Activated CD4-positive, alpha-beta T cell treated with anti-CD3 and anti-CD28 coated beads for 36 hours (primary cell): ENCODE measurements around the gene OPA3. TPM values are rescaled to one million over a fixed set of nuclear protein-coding genes. Genes with fewer than 3 reads are reported as not detected.
A peak's percentile ranks its signal among the peaks of the same experiment; 100 is the strongest.

ENCODE experiments used
- ATAC-seq: fragments of 200-7000 bp; cut with Tn5 transposase; one replicate; pipeline ENCODE4 v1.10.0; 2021; ENCODE audit warnings: mild to moderate bottlenecking, moderate library complexity
- CTCF ChIA-PET: fragments of 350-600 bp; sonication (Branson Sonifier 250); formaldehyde crosslinking; loops from one replicate; lab custom pipeline; 2021; ENCODE audit warnings: antibody characterized with exemption; lab: Charles Lee
- POLR2A ChIA-PET: fragments of 350-600 bp; sonication (Branson Sonifier 250); formaldehyde crosslinking; loops from one replicate; lab custom pipeline; 2021; ENCODE audit warnings: antibody characterized with exemption, inconsistent platforms; lab: Charles Lee
- DNase-seq: peaks from one replicate; pipeline ENCODE4 v3.0.0-alpha.2; 2020
- H3K27ac Mint-ChIP-seq: one replicate; pipeline ENCODE4 v1.8.0; 2021; ENCODE audit warnings: mixed read lengths
- H3K27me3 Mint-ChIP-seq: one replicate; pipeline ENCODE4 v1.8.0; 2021; ENCODE audit warnings: mixed read lengths
- H3K36me3 Mint-ChIP-seq: one replicate; pipeline ENCODE4 v1.8.0; 2021; ENCODE audit warnings: low read depth, mixed read lengths
- H3K4me1 Mint-ChIP-seq: one replicate; pipeline ENCODE4 v1.8.0; 2021; ENCODE audit warnings: mixed read lengths
- H3K4me3 Mint-ChIP-seq: one replicate; pipeline ENCODE4 v1.8.0; 2021; ENCODE audit warnings: mild to moderate bottlenecking, moderate library complexity, mixed read lengths
- H3K9me3 Mint-ChIP-seq: one replicate; pipeline ENCODE4 v1.8.0; 2021; ENCODE audit warnings: low read depth, mixed read lengths
- intact Hi-C, 2 experiments: fragments of 100-400 bp; cut with DNase I in 1 of 2; cut with micrococcal nuclease in 1 of 2; formaldehyde crosslinking; loops; one replicate each; pipeline versions ENCODE4 v1.14.2 to v1.15.1; 2022 to 2024; cut with DNase I, micrococcal nuclease
- total RNA-seq, 2 experiments: library from RNA; stranded (reverse); gene quantifications; one replicate each; pipeline ENCODE4 v1.2.3, GENCODE V29; 2021

Gene OPA3
- total RNA-seq, 2 experiments from 2014 or later, result 13.8 to 14.4 TPM

- ChIA-PET CTCF (no interaction called here), POLR2A (no interaction called here)
- intact Hi-C loops, result loop anchor here in 1 of 2 experiments (1.0 kb wide), 1 partner anchor 65 kb away; no protein-coding TSS in a partner anchor
- Mint-ChIP-seq H3K4me3 (peak overlapping the region; percentile 31), H3K27ac (no peak overlapping the region), H3K4me1 (peaks cover 27% of the 10 kb centered on the region), H3K27me3 (peaks cover 21% of the 10 kb centered on the region), H3K36me3 (no peaks in the 10 kb centered on the region), H3K9me3 (no peaks in the 10 kb centered on the region)
- peak; percentile 39 for DNase-seq
- ATAC-seq, result no peak
Measured at GRCh38 chr19:45492627-45493470, 91.8 kb downstream of the OPA3 start.

GRCh38 chr19:45492137-45492626 lies 92.4 kb downstream of the OPA3 start:
- ATAC-seq (no peak), DNase-seq (no peak)
- Mint-ChIP-seq H3K27ac (no peak overlapping the region), H3K36me3 (no peaks in the 10 kb centered on the region), H3K4me3 (no peak overlapping the region), H3K4me1 (peaks cover 21% of the 10 kb centered on the region), H3K9me3 (no peaks in the 10 kb centered on the region), H3K27me3 (peaks cover 20% of the 10 kb centered on the region)
- POLR2A ChIA-PET, result no interaction called here
- intact Hi-C loops, result no loop called here
- CTCF ChIA-PET, result interaction anchor here (2.0 kb wide), 1 partner anchor 12 kb away, joined by 5 read pairs; no protein-coding TSS in a partner anchor

DNA sequence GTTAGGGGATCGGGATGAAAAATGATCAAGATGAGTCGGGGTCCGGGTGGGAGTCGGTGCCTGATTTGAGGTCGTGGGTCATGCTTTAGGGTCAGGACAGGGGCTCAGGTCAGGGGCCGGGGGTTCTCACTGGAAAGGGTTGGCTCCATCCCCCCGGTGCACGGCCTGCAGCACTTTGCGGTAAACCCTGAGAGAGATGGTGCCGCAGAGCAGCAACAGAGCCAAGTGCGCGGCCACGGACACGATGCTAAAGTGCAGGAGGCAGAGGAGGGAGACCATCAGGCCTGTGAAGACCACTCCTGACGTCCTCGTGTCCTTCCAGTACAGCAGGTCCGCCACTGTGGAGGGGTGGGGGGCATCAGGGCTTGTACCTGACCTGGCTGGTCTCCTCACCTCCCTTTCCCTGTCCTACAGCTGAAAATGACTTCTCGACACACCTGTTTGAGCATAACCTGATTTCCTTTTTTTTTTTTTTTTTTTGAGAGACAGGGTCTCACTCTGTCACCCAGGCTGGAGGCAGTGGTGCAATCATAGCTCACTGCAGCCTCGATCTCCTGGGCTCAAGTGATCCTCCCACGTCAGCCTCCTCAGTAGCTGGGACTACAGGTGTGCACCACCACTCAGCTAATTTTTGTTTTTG lies 95.3 kb downstream of the OPA3 start:
- POLR2A ChIA-PET, result no interaction called here
- Mint-ChIP-seq H3K27me3 (peaks cover 12% of the 10 kb centered on the region), H3K4me1 (peaks cover 23% of the 10 kb centered on the region), H3K27ac (no peak overlapping the region), H3K4me3 (no peak overlapping the region), H3K36me3 (no peaks in the 10 kb centered on the region), H3K9me3 (no peaks in the 10 kb centered on the region)
- DNase-seq, result no peak
- intact Hi-C loops, result no loop called here
- no peak for ATAC-seq
- CTCF ChIA-PET, result interaction anchor here (0.7 to 1.8 kb wide), 5 partner anchors 11 to 115 kb away, joined by 3 to 6 read pairs (median 3); no protein-coding TSS in a partner anchor

GRCh38 chr19:45488708-45489107 lies 95.9 kb downstream of the OPA3 start:
- ChIA-PET POLR2A (no interaction called here), CTCF (interaction anchor here (0.7 to 1.8 kb wide), 5 partner anchors 10 to 115 kb away, joined by 3 to 6 read pairs (median 3); no protein-coding TSS in a partner anchor)
- ATAC-seq (no peak), DNase-seq (no peak)
- intact Hi-C loops, result no loop called here
- Mint-ChIP-seq H3K27me3 (peaks cover 12% of the 10 kb centered on the region), H3K4me1 (peaks cover 22% of the 10 kb centered on the region), H3K27ac (no peak overlapping the region), H3K4me3 (no peak overlapping the region), H3K9me3 (no peaks in the 10 kb centered on the region), H3K36me3 (no peaks in the 10 kb centered on the region)

- ChIA-PET CTCF (interaction anchor here (0.6 to 2.9 kb wide), 52 partner anchors 9 to 307 kb away, joined by 3 to 52 read pairs (median 4); partner anchors contain the start of genes BLOC1S3, ERCC1, FOSB and PPM1N), POLR2A (interaction anchor here (0.6 to 1.6 kb wide), 5 partner anchors 10 to 86 kb away, joined by 3 to 6 read pairs (median 3); partner anchors contain the start of gene FOSB)
- ATAC-seq, result peak; percentile 99
- Mint-ChIP-seq H3K36me3 (no peaks in the 10 kb centered on the region), H3K27me3 (peaks cover 2% of the 10 kb centered on the region), H3K4me3 (peak overlapping the region; percentile 83), H3K4me1 (peaks cover 13% of the 10 kb centered on the region), H3K27ac (peak overlapping the region; percentile 91), H3K9me3 (no peaks in the 10 kb centered on the region)
- DNase-seq, result peak; percentile 100
- intact Hi-C loops, result loop anchor here (1.0 kb wide), 7 partner anchors 21 to 232 kb away; partner anchors contain the start of genes OPA3 (in 1 of the 2) and PPP1R13L (in 1 of the 2)
Measured at GRCh38 chr19:45485305-45486077, 99.1 kb downstream of the OPA3 start.

DNA sequence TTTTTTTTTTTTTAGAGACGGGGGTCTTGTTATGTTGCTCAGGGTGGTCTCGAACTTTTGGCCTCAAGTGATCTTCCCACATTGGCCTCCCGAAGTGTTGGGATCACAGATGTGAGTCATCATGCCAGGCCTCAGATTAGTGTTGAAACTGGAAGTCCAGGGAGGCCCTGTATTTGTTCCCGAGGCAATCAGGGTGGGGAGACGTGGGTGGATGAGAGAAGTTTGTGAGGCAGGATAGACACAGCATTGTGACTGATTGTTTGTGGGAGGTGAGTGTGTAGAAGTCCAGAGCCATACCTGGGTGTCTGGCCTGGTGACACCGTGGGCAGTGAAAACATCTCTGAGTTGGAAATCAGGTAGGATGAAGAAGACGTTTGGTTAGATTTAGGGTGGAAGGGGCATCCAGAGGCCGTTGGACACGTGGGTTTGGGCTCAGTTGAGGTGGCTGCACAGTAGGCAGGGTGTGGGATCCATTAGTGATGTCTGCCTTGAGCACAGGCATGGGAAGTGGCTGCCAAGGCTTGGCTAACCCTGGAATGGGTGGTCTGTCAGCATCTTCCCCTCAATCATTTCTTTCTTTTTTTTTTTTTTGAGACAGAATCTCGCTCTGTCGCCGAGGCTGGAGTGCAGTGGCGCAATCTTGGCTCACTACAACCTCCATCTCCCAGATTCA lies 100.2 kb downstream of the OPA3 start:
- H3K27ac Mint-ChIP-seq, result no peak overlapping the region
- CTCF ChIA-PET, result interaction anchor here (0.5 to 2.9 kb wide), 37 partner anchors 8 to 306 kb away, joined by 3 to 52 read pairs (median 6); partner anchors contain the start of genes BLOC1S3, ERCC1, FOSB and PPM1N
- intact Hi-C loops, result no loop called here
- no peak for DNase-seq
- POLR2A ChIA-PET, result interaction anchor here (0.6 to 1.6 kb wide), 3 partner anchors 15 to 114 kb away, joined by 3 to 6 read pairs (median 4); no protein-coding TSS in a partner anchor
- no peaks in the 10 kb centered on the region for H3K9me3 Mint-ChIP-seq
- no peaks in the 10 kb centered on the region for H3K36me3 Mint-ChIP-seq
- H3K4me1 Mint-ChIP-seq, result peaks cover 16% of the 10 kb centered on the region
- H3K4me3 Mint-ChIP-seq, result no peak overlapping the region
- ATAC-seq, result no peak
- peaks cover 2% of the 10 kb centered on the region for H3K27me3 Mint-ChIP-seq

GRCh38 chr19:45483033-45483432 lies 101.6 kb downstream of the OPA3 start:
- intact Hi-C loops, result no loop called here
- ATAC-seq (no peak), DNase-seq (no peak)
- Mint-ChIP-seq H3K27ac (no peak overlapping the region), H3K4me1 (peaks cover 24% of the 10 kb centered on the region), H3K9me3 (no peaks in the 10 kb centered on the region), H3K36me3 (no peaks in the 10 kb centered on the region), H3K4me3 (no peak overlapping the region), H3K27me3 (peaks cover 2% of the 10 kb centered on the region)
- ChIA-PET POLR2A (no interaction called here), CTCF (no interaction called here)

GRCh38 chr19:45478454-45479238 lies 106.0 kb downstream of the OPA3 start:
- intact Hi-C loops, result loop anchor here (1.0 kb wide), 7 partner anchors 9 to 74 kb away; partner anchors contain the start of gene POLR1G (in 1 of the 2)
- Mint-ChIP-seq H3K36me3 (no peaks in the 10 kb centered on the region), H3K27me3 (peaks cover 4% of the 10 kb centered on the region), H3K4me1 (peaks cover 24% of the 10 kb centered on the region), H3K9me3 (no peaks in the 10 kb centered on the region), H3K4me3 (peak overlapping the region; percentile 60), H3K27ac (peak overlapping the region; percentile 73)
- ChIA-PET POLR2A (interaction anchor here (0.6 to 1.5 kb wide), 7 partner anchors 10 to 73 kb away, joined by 3 to 26 read pairs (median 3); partner anchors contain the start of gene FOSB), CTCF (interaction anchor here (0.7 to 6.6 kb wide), 39 partner anchors 8 to 446 kb away, joined by 3 to 158 read pairs (median 4); partner anchors contain the start of genes ERCC1, FOSB, PPM1N and PPP1R13L)
- peak; percentile 95 for DNase-seq
- peak; percentile 86 for ATAC-seq

DNA sequence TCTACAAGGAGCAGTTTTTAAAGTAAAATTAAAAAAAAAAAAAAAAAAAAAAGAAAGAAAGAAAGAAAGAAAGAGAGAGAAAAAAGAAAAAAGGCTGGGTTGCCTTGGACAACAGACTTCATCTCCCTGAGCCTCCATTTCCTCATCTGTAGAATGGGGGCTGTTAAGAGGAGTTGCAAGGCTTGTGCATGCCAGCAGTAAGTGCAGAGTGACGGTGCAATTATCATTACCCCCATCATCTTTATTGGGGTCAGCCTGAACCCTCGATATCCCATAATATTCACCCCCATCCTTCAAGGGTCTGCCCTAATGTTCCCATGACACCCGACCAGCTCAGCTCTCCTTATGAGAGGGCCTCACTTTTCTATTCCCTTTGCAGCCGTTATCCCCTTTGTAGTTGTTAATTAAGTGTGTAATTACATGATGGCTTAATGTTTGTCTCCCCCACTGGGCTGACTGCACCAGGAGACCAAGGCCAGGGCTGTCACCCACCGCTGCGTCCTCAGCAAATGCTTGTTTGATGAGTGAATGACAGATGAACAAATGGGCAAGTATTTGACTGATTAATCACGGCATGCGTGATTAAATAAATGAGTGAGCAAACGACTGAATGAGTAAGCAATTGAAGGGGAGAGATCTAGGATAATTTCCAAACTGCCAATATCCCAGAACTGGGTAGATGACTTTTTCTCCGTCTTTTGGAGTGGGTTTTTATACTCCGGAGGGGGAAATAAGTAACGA lies 106.7 kb downstream of the OPA3 start:
- intact Hi-C loops, result loop anchor here (1.0 kb wide), 5 partner anchors 9 to 74 kb away; partner anchors contain the start of gene POLR1G (in 1 of the 2)
- ChIA-PET CTCF (interaction anchor here (0.7 to 6.6 kb wide), 24 partner anchors 10 to 256 kb away, joined by 3 to 158 read pairs (median 5); partner anchors contain the start of genes FOSB, PPM1N, PPP1R13L and QPCTL), POLR2A (interaction anchor here (0.6 to 1.5 kb wide), 6 partner anchors 9 to 54 kb away, joined by 3 to 26 read pairs (median 4); partner anchors contain the start of gene FOSB)
- H3K27ac Mint-ChIP-seq, result peak overlapping the region; percentile 73
- peak; percentile 20 for ATAC-seq
- peaks cover 6% of the 10 kb centered on the region for H3K27me3 Mint-ChIP-seq
- no peaks in the 10 kb centered on the region for H3K9me3 Mint-ChIP-seq
- H3K4me1 Mint-ChIP-seq, result peaks cover 24% of the 10 kb centered on the region
- peaks cover 2% of the 10 kb centered on the region for H3K36me3 Mint-ChIP-seq
- peak overlapping the region; percentile 60 for H3K4me3 Mint-ChIP-seq
- peak; percentile 62 for DNase-seq
